ENCODE data around the gene GCNT1.

The GCNT1 gene

DNA sequence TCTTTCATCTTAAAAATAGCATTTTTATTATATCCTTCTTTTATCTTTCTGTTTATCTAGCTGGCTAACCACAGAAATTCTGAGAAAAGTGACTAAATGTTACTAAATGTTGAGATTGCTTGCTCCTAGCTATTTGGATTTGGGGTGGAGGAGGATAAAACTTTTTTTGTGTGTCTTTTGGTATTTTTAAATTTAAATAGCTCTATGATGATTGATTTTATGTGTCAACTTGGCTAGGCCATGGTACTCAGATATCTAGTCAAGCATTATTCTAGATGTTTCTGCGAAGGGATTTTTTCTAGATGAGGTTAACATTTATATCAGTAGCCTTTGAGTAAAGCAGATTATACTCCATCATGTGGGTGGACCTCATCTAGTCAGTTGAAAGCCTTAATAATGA lies 75.0 kb downstream of the GCNT1 start:
- peak; percentile 55 for DNase-seq (ENCODE audit: low read depth)

DNA sequence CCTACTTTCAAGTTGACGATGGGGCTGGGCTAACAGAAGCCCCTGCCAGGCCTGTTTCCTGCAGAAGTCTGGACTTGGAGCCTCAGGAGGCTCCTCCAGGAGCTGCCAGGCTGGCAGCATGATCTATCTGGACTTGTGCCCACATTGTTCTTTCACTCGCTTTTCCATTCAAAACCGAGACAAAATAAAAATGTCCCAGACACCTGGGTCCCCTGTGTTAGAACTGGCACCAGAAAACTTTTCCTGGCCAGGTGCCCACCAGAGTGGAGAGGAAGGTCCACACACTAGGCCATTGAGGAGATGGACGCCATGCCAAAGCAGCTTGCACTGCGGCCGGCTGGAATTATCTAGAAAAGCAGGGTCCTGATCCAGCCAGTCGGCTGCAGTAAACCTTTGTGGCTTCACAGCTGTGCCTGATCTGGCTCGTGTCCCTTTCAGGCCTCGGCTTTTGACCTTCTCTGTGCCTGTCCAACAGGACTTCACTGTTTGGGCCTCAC lies 78.2 kb downstream of the GCNT1 start:
- DNase-seq (ENCODE audit: low read depth): no peak

DNA sequence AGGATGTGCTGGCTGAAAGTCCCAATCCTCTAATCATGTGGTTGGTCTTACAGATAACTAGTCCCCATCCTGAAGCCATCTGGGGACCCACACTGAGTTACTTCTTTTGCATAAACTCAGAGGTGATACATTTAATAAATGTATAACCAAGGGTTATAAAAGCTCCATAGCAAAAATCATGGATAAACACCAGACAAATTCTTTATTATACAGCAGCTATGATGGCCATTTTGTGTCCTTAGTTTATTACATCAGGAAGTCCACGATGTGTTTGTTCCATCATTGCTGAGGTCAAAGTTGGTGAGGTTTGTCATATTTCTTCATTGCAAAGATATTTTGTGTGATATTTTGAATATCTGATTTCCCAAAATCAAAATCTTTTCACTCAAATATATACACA lies 80.2 kb downstream of the GCNT1 start:
- DNase-seq (ENCODE audit: low read depth): no peak

DNA sequence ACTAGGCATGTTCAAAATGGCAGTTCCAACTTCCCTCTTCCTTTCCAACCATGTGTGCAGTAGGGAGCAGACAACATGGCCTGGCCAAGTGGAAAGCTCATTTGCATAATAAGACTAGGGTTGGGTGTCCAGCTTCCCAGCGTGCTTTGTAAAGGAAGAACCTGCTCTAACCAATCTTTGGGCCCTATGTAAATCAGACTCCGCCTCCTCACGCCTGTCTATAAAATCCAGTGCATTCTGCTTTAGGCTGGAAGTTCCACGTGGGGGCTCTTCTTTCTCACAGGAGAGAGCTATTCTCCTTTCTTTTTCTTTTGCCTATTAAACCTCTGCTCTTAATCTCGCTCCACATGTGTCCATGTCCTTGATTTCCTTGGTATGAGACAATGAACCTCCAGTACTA lies 83.4 kb downstream of the GCNT1 start:
- no peak for DNase-seq (ENCODE audit: low read depth)

DNA sequence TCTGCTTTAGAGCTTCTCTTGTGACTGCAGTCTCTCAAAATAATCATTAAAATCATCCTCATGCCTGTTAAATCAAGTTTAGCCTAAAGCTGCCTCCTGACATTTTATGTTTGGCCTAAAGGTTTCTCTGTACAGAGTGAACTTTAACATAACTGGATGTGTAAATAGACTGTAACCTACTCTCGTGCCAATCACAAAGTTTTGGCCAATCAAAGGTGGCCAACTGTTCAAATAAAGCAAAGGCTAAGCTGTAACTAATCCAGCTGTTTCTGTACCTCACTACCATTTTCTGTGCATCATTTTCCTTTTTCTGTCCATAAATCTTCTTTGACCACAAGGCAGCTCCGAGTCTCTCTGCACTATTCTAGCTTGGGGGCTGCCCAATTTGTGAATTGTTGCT lies 86.2 kb downstream of the GCNT1 start:
- no peak for DNase-seq (ENCODE audit: low read depth)

DNA sequence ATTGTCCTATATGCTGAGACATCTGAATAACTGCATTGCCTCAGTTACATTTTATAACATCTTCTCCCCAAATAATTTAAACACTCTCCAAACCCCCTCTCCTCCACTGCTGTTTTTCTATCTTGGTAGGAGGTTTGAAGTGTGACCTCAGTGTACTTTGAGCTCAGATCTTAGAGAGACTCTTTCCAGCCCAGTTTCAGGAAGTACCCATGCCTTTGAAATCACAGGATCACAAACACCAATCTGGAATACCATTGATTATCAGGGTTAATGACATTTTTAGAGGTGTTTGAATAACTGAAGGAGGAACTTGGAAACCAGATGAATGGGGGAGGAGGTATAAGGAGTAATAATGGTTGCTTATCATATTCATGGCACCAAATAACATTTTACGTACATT lies 93.2 kb downstream of the GCNT1 start:
- no peak for DNase-seq (ENCODE audit: low read depth)

DNA sequence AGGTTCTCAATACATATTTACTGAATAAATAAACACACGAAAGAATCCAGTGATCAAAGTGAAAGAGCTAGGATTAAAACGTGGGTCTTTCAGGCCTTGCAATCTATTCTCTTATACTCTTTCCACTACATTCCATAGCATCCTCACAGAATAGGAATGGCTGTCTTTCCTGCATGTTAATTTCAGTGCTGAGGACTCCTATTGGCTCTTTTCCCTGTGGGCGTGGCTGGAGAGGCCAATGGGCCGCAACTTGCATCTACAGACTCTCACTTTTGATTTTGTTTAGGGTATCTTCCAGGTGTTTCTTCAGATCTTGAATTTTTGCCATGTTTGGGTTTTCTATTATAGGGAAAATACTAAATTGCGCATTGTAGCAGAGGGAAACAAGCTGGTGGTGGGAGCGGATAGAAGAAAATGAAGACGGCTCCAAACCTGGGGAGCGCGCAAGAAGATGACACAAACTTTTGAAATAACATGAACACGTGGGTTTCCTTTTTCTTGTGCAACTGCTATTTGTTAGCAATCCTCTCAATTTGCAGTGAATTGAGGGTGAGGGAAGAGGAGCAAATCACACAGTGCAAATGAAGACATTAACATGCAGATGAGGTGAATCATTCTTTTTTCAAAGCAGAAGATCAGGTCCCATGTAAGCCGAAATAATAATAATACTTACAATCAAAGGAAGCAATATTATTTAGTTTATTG lies 93.9 kb downstream of the GCNT1 start:
- DNase-seq (ENCODE audit: low read depth): no peak

DNA sequence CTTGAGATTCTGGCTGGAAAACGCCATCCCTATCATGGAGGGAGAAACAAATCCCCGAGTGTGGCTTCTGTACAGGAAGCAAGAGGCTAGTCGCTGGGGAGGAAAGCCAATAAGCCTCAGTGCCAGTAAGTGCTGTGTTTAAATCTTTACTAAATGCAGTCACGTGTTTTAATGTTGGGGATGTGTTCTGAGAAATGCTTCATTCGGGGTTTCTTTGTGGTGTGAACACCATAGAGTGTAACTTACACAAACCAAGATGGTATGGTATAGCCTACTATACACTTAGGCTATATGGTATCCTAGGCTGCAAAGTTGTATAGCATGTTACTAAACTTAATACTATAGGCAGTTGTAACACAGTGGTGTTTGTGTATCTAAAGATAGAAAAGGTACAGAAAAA lies 94.7 kb downstream of the GCNT1 start:
- no peak for DNase-seq (ENCODE audit: low read depth)
